GM12891 (cell line): ENCODE results near the gene ROR1.

Experiments used
- DNase-seq: peaks from one replicate; pipeline ENCODE4 v3.0.0; 2011; ENCODE audit warnings: low spot score; ENCODE audit not compliant: insufficient read length
- FAIRE-seq: peaks from 2 replicates; lab custom pipeline; 2011; peaks lifted over from hg19 to GRCh38; lab: Jason Lieb, UNC
- PAX5 ChIP-seq: IDR thresholded peaks from 2 replicates; pipeline ENCODE4 v1.6.1; 2011; ENCODE audit warnings: low read length, moderate library complexity, mild to moderate bottlenecking; ENCODE audit not compliant: insufficient read depth, severe bottlenecking
- POLR2A ChIP-seq: IDR thresholded peaks from 2 replicates; pipeline ENCODE4 v1.6.1; 2011; ENCODE audit warnings: low read depth, low read length, control low read depth
- POLR2AphosphoS5 ChIP-seq: IDR thresholded peaks from 2 replicates; pipeline ENCODE4 v1.6.1; 2011; ENCODE audit warnings: low read depth, low read length, control low read depth
- POU2F2 ChIP-seq: IDR thresholded peaks from 2 replicates; pipeline ENCODE4 v1.6.1; 2011; ENCODE audit warnings: low read depth, mild to moderate bottlenecking, control low read depth, low read length, moderate library complexity
- SPI1 ChIP-seq: IDR thresholded peaks from 2 replicates; pipeline ENCODE4 v1.6.1; 2011; ENCODE audit warnings: low read depth, low read length, control low read depth
- TAF1 ChIP-seq: IDR thresholded peaks from 2 replicates; pipeline ENCODE4 v1.6.1; 2011; ENCODE audit warnings: low read depth, low read length, control low read depth

The ROR1 gene

DNA sequence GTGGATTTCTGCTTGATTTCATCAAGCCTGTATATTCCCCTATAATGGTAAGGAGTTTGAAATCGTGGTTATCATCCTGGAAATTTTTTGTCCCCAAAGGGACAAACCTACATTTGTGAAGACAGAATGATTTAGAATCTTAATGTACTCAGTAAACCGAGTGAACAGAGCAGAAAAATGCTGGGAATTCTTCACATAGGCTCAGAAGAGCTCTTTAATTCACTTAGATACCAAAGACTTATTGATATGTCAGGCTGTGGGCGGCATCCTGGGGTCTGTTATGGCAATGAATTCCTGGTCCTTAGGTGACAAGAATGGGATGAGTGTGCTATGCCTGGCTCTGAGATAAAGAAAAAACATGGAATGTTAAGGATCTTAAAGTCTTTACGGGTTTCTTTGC is 74.9 kb downstream of the ROR1 start:
- DNase-seq: no peak
- FAIRE-seq: no peak
- TF ChIP-seq PAX5 (no peak), POLR2A (no peak), SPI1 (no peak), POU2F2 (no peak), POLR2AphosphoS5 (no peak), TAF1 (no peak)

DNA sequence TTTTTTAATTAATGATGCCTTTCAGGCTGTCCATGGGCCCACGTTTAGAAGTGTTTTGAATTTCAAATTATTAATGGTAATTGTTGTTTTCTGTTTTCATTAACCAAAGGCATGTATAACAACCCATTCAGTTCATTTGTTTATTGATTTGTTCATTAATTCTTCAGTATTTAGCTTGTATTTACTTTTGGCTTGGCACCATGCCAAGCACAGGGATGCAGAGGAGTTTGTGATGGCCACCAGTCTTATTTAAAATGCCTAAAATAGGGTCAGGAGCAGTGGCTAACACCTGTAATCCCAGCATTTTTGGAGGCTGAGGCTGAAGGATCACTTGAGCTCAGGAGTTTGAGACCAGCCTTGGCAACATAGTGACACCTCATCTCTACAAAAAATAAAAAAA is 75.3 kb downstream of the ROR1 start:
- DNase-seq: no peak
- TF ChIP-seq POLR2AphosphoS5 (no peak), TAF1 (no peak), POU2F2 (no peak), PAX5 (no peak), POLR2A (no peak), SPI1 (no peak)
- no peak for FAIRE-seq

DNA sequence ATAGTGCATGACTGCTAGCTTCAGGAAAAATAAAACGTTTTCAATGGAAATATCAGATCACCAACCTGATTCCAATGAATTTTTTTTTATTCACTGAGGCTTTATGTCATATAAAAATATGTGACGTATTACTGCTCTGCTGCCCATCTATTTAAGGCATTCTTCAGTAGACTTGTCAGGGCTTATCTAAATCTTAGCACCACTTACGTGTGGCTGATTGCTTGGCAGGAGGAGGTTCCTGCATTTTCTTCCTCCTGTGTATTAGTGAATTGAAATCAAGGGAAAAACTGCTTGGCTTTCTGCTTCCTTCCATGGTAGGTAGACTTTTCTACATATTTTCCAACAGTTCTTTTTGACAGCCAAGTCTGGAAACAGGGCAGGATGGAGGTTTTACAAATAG is 80.3 kb downstream of the ROR1 start:
- DNase-seq (no peak), FAIRE-seq (no peak)
- TF ChIP-seq PAX5: no peak

DNA sequence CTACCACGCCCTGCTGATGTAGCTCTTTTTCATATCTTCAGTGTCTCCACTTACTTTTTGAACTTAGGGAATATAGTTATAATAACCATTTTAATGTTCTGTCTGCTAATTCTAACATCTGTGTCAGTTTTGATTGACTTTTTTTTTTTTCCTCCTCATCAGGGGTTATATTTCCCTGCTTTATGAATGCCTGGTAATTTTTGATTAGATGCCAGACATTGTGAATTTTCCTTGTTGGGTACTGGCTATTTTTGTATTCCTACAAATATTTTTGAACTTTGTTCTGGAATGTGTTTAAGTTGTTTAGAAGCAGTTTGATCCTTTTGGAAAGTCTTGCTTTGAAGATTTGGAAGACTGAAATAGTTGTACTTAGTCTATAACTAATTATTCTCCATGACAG is 82.1 kb downstream of the ROR1 start:
- no peak for FAIRE-seq
- no peak for TF ChIP-seq POLR2AphosphoS5
- TF ChIP-seq POU2F2: no peak
- no peak for TF ChIP-seq TAF1
- TF ChIP-seq PAX5: no peak
- no peak for TF ChIP-seq POLR2A
- TF ChIP-seq SPI1: no peak
- DNase-seq: no peak

DNA sequence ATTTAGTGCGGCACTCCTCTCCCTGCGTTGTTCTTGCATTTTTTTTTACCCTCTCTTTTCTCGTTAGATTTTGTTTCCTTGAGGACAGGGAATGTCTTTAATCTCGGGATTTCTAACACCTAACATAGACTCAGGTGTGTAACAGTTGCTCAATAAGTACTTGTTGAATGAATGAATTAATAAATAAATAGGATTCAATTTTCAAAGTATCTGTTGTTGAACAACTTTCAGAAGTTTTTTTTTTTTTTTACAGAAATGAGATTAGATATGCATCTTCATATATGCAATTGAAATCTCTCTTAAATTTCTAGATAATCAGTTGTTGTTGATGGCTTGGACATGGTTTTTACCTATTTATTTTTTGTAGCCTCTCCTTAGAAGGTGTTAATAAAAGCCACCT is 83.1 kb downstream of the ROR1 start:
- FAIRE-seq: no peak
- TF ChIP-seq TAF1: no peak
- TF ChIP-seq PAX5: no peak
- no peak for TF ChIP-seq SPI1
- no peak for TF ChIP-seq POLR2A
- TF ChIP-seq POLR2AphosphoS5: no peak
- no peak for TF ChIP-seq POU2F2

DNA sequence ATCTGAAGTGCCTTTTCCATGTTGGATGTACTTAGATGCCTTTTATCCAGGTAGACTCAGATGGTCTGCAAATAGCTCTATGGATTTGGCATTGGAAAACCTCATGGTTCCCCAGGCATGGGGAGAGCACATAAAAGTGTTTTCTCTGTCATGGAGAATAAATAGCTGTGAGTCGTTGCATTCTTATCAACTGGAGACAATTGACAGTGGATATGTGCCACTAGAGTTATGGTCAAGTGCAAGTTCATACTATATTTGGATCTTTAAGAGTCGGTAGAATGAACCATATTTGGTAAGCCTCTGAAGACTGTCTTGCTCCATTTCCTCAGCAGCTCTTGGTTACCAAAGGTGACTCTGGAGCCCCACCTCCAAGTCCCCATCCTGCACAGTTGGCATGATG is 83.7 kb downstream of the ROR1 start:
- no peak for DNase-seq
- no peak for FAIRE-seq
- TF ChIP-seq TAF1 (no peak), POLR2AphosphoS5 (no peak), POU2F2 (no peak), SPI1 (no peak), PAX5 (no peak), POLR2A (no peak)

More for the DNA sequence above, 83.1 kb downstream of the ROR1 start:
- DNase-seq: no peak

DNA sequence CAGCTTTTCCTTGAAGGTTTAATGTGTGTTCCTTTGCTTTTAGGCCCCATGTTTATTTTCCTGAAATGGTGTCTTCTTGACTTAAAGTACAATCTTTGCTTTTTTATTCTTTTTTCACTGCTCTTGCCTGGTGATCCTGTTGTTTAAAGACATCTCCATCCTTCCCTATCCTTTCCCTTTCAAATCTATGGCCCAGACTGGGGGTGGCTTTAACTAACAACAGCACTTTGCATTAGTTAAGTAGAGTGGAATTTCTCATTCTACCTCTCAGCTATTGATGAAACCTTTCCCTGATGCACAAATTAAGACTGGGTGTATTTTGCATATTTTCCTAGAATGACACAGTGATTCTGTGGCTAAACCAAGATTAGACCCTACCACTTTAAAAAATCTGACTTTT is 84.3 kb downstream of the ROR1 start:
- no peak for FAIRE-seq
- DNase-seq: no peak
- TF ChIP-seq POLR2AphosphoS5: no peak
- TF ChIP-seq TAF1: no peak
- no peak for TF ChIP-seq SPI1
- no peak for TF ChIP-seq POLR2A
- TF ChIP-seq POU2F2: no peak

DNA sequence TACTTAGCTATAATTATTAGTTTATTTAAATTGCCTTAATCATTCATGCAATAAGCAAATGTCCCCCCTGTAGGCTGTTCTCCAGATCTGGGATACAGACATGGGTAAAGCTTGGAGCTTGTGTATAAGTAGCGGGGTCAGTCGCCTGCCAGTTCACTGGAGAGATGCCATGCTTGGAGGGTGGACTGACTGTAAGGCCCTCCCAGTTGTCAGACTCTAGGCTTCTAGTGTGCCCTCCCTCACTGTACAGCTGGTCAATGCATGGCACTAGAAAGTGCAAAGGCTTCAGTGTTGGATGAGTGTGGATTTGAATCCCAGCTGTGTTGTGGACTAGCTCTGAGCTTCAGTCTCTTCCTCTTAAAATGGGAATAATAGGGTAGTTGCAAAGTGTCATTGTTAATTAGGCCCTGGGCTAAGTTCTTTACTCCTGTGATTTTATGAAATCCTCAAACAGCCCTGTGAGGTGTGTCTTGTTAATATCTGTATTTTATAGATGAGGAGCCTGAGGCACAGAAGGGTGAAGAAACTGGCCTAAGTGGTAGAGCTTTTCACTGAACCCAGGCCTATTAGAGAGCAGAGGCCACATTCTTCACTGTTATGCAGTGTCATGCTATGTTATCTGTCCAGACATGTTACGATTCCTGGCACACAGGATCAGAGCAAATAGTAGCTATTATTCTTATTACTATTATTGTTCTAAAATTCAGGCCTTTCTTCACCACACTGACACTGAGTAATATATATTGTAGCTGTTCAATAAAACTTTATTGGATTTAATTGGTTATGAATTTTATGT is 85.9 kb downstream of the ROR1 start:
- no peak for DNase-seq
- TF ChIP-seq POU2F2 (no peak), POLR2AphosphoS5 (no peak), POLR2A (no peak), TAF1 (no peak)
- FAIRE-seq: no peak

DNA sequence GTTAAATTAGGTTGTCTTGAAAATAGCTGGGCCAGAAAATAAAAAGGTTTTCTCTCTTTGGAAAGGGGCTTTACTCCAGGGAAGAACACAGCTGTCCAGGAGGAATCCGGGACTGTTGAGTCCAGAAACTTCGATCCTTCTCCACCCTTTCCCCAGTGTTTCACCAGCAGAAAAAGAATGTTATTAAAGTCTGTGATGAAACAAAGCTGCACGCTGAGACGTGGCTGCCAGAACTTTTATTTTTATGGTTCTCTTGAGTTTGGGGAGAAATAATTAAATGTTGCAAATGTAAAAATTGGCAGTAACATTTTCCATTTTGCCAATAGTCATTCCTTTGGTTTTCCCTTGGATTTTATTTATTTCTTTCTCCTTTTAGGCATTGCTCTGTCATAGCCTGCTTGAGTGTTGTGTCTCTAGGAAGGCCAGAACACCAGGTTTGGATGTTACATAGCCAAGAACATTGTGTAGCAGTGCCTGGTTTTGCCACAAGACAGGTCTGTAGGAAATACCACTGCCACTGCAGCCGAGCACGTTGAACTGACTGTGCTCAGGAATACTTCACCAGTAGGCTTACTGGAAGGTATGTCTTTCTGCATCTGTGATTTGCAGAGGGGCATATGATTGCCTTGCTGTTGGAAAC is 87.4 kb downstream of the ROR1 start:
- FAIRE-seq: no peak
- no peak for DNase-seq
- TF ChIP-seq POLR2AphosphoS5 (no peak), SPI1 (no peak), POLR2A (no peak), POU2F2 (no peak), TAF1 (no peak), PAX5 (no peak)

DNA sequence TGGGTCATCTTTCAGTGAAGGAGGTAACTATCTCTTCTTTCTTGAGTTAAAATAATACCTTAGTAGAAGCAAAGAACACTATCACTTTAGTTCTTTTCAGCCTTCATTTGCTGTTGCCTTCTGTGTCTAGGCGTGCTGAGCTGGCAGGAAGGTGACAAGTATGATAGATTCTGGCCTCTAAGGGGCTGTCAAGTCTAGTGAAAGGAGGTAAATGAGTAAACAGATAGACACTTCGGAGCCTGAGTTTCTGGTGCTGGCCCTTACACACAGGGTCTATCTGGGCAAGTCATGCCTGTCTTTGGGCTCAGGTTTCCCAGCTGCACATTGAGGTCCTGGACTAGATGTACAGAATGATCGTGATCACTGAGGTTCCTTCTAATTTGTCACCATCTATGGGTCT is 89.3 kb downstream of the ROR1 start:
- FAIRE-seq (no peak), DNase-seq (no peak)
- TF ChIP-seq POLR2AphosphoS5 (no peak), POLR2A (no peak), POU2F2 (no peak), TAF1 (no peak), SPI1 (no peak), PAX5 (no peak)
